PC-9 (cell line): Measurements from ENCODE around the gene RAD9A. TPM values are rescaled to one million over a fixed set of nuclear protein-coding genes. Genes with fewer than 3 reads are reported as not detected.

Source experiments
- BruUV-seq: library from RNA; stranded (reverse); fragments of 400-500 nt; replicated peaks from 2 replicates; lab custom pipeline; 2021; lab: Mats Ljungman, UMichigan
- CTCF ChIA-PET: fragments of 300-600 bp; sonication (Branson Sonifier 250); formaldehyde crosslinking; loops from one replicate; lab custom pipeline; 2022; ENCODE audit warnings: antibody characterized with exemption; lab: Charles Lee
- POLR2A ChIA-PET: fragments of 300-600 bp; sonication (Branson Sonifier 250); formaldehyde crosslinking; loops from one replicate; lab custom pipeline; 2022; ENCODE audit warnings: antibody characterized with exemption; ENCODE audit not compliant: unreplicated experiment; lab: Charles Lee
- DNase-seq, 2 experiments: peaks; one replicate each; pipeline versions ENCODE4 v3.0.0 to v3.0.0-alpha.2; 2015 to 2022; ENCODE audit warnings: mixed read lengths in 1 of 2
- H2AFZ ChIP-seq: fragments of 200-600 bp; sonication (generic); 2 replicates; pipeline ENCODE4 v1.8.1; 2017; ENCODE audit warnings: antibody characterized with exemption
- H3F3A ChIP-seq: fragments of 200-600 bp; sonication (generic); 2 replicates; pipeline ENCODE4 v1.8.1; 2017; ENCODE audit warnings: antibody characterized with exemption, mild to moderate bottlenecking, low read depth; ENCODE audit not compliant: insufficient read depth
- H3K27ac ChIP-seq: fragments of 200-600 bp; sonication (generic); 2 replicates; pipeline ENCODE4 v1.6.1; 2016; ENCODE audit warnings: mixed run types
- H3K27me3 ChIP-seq: fragments of 200-600 bp; sonication (generic); 2 replicates; pipeline ENCODE4 v1.6.1; 2016; ENCODE audit warnings: low read depth, mixed run types; ENCODE audit not compliant: insufficient read depth
- H3K36me3 ChIP-seq: fragments of 200-600 bp; sonication (generic); 2 replicates; pipeline ENCODE4 v1.6.1; 2016; ENCODE audit warnings: low read depth, mixed run types
- H3K4me1 ChIP-seq: fragments of 200-600 bp; sonication (generic); replicated peaks from 2 replicates; pipeline ENCODE4 v1.6.1; 2016; ENCODE audit warnings: mixed run types; ENCODE audit not compliant: insufficient read depth
- H3K4me2 ChIP-seq: fragments of 200-600 bp; sonication (generic); 2 replicates; pipeline ENCODE4 v1.6.1; 2017; ENCODE audit warnings: mixed run types
- H3K4me3 ChIP-seq: fragments of 200-600 bp; sonication (generic); 2 replicates; pipeline ENCODE4 v1.6.1; 2016; ENCODE audit warnings: mixed run types
- H3K79me2 ChIP-seq: fragments of 200-600 bp; sonication (generic); 2 replicates; pipeline ENCODE4 v1.6.1; 2017; ENCODE audit warnings: low read depth, mixed run types
- H3K9me2 ChIP-seq: fragments of 200-600 bp; sonication (generic); 2 replicates; pipeline ENCODE4 v1.8.1; 2017; ENCODE audit warnings: mild to moderate bottlenecking; ENCODE audit not compliant: insufficient read depth
- H3K9me3 ChIP-seq: fragments of 200-600 bp; sonication (generic); 2 replicates; pipeline ENCODE4 v1.8.1; 2016; ENCODE audit warnings: low read depth; ENCODE audit not compliant: insufficient read depth
- H4K20me1 ChIP-seq: fragments of 200-600 bp; sonication (generic); 2 replicates; pipeline ENCODE4 v1.8.1; 2017; ENCODE audit not compliant: insufficient read depth
- CTCF ChIP-seq: fragments of 200-600 bp; sonication (generic); conservative IDR thresholded peaks from 2 replicates; pipeline ENCODE4 v1.6.1; 2017; ENCODE audit warnings: mixed run types, antibody characterized with exemption, mild to moderate bottlenecking, moderate library complexity
- EZH2 ChIP-seq: fragments of 200-600 bp; sonication (generic); IDR thresholded peaks from 2 replicates; pipeline ENCODE4 v1.8.0; 2017; ENCODE audit warnings: antibody characterized with exemption, low read depth
- intact Hi-C: fragments of 100-400 bp; cut with micrococcal nuclease; formaldehyde crosslinking; loops from one replicate; pipeline ENCODE4 v1.10.0; 2022; ENCODE audit not compliant: unreplicated experiment
- total RNA-seq: library from RNA; stranded (reverse); gene quantifications from 2 replicates; pipeline ENCODE4 v1.2.3, GENCODE V29; 2021

Gene RAD9A
- total RNA-seq, 1 experiment from 2014 or later, result 62.8 TPM

GRCh38 chr11:67397536-67397935 is 5.8 kb downstream of the RAD9A start:
- H3F3A ChIP-seq, result peaks cover 29% of the 10 kb centered on the region; the same call in 1 of the 2 replicates
- ChIA-PET CTCF (no interaction called here), POLR2A (no interaction called here)
- peaks cover 20% of the 10 kb centered on the region for H3K79me2 ChIP-seq
- intact Hi-C loops, result no loop called here
- no peaks in the 10 kb centered on the region for H3K9me2 ChIP-seq
- peaks cover 17% of the 10 kb centered on the region for H3K4me1 ChIP-seq
- no peaks in the 10 kb centered on the region for H3K9me3 ChIP-seq
- H3K36me3 ChIP-seq, result 0 out of 2 replicates have a peak, but pooled peaks cover 6% of the 10 kb centered on the region
- DNase-seq, result no peak
- H3K27me3 ChIP-seq, result no peaks in the 10 kb centered on the region
- no peak overlapping the region for H2AFZ ChIP-seq
- H3K4me3 ChIP-seq, result no peak overlapping the region
- H3K27ac ChIP-seq, result no peak overlapping the region
- H3K4me2 ChIP-seq, result no peak overlapping the region
- H4K20me1 ChIP-seq, result peaks cover 3% of the 10 kb centered on the region; the same call in 1 of the 2 replicates
- no peak for TF ChIP-seq EZH2
- TF ChIP-seq CTCF, result no peak
- no TSS peak for BruUV-seq

GRCh38 chr11:67397986-67398660 is 6.3 kb downstream of the RAD9A start:
- ChIA-PET POLR2A (interaction anchor here (0.5 to 0.6 kb wide), 2 partner anchors 41 to 45 kb away, joined by 3 read pairs; no protein-coding TSS in a partner anchor), CTCF (no interaction called here)
- no peak for DNase-seq
- BruUV-seq, result no TSS peak
- H3F3A ChIP-seq, result peaks cover 26% of the 10 kb centered on the region; the same call in 1 of the 2 replicates
- no peak overlapping the region for H3K4me2 ChIP-seq
- no peak overlapping the region for H3K27ac ChIP-seq
- H2AFZ ChIP-seq, result no peak overlapping the region
- peaks cover 14% of the 10 kb centered on the region for H3K4me1 ChIP-seq
- TF ChIP-seq EZH2, result no peak
- TF ChIP-seq CTCF, result no peak
- H4K20me1 ChIP-seq, result peaks cover 3% of the 10 kb centered on the region; the same call in 1 of the 2 replicates
- peaks cover 20% of the 10 kb centered on the region for H3K79me2 ChIP-seq
- H3K9me3 ChIP-seq, result no peaks in the 10 kb centered on the region
- no peaks in the 10 kb centered on the region for H3K9me2 ChIP-seq
- no peaks in the 10 kb centered on the region for H3K27me3 ChIP-seq
- 0 out of 2 replicates have a peak, but pooled peaks cover 6% of the 10 kb centered on the region for H3K36me3 ChIP-seq
- H3K4me3 ChIP-seq, result no peak overlapping the region
- intact Hi-C loops, result no loop called here

- no peak overlapping the region for H3K4me3 ChIP-seq
- BruUV-seq, result no TSS peak
- H4K20me1 ChIP-seq, result peaks cover 3% of the 10 kb centered on the region; the same call in 1 of the 2 replicates
- H3K27ac ChIP-seq, result no peak overlapping the region
- H3F3A ChIP-seq, result peaks cover 26% of the 10 kb centered on the region; the same call in 1 of the 2 replicates
- ChIA-PET POLR2A (interaction anchor here (0.5 kb wide), 1 partner anchor 40 kb away, joined by 3 read pairs; no protein-coding TSS in a partner anchor), CTCF (no interaction called here)
- H3K4me2 ChIP-seq, result no peak overlapping the region
- H3K9me2 ChIP-seq, result no peaks in the 10 kb centered on the region
- TF ChIP-seq EZH2 (no peak), CTCF (no peak)
- no peak overlapping the region for H2AFZ ChIP-seq
- peaks cover 20% of the 10 kb centered on the region for H3K79me2 ChIP-seq
- H3K36me3 ChIP-seq, result 0 out of 2 replicates have a peak, but pooled peaks cover 6% of the 10 kb centered on the region
- no peak for DNase-seq
- H3K9me3 ChIP-seq, result no peaks in the 10 kb centered on the region
- no peaks in the 10 kb centered on the region for H3K27me3 ChIP-seq
- peaks cover 14% of the 10 kb centered on the region for H3K4me1 ChIP-seq
- intact Hi-C loops, result no loop called here
These were observed 7.1 kb downstream of the RAD9A start for GRCh38 chr11:67398661-67399563.
